Measurements from ENCODE around the gene VENTX.

The VENTX gene

DNA sequence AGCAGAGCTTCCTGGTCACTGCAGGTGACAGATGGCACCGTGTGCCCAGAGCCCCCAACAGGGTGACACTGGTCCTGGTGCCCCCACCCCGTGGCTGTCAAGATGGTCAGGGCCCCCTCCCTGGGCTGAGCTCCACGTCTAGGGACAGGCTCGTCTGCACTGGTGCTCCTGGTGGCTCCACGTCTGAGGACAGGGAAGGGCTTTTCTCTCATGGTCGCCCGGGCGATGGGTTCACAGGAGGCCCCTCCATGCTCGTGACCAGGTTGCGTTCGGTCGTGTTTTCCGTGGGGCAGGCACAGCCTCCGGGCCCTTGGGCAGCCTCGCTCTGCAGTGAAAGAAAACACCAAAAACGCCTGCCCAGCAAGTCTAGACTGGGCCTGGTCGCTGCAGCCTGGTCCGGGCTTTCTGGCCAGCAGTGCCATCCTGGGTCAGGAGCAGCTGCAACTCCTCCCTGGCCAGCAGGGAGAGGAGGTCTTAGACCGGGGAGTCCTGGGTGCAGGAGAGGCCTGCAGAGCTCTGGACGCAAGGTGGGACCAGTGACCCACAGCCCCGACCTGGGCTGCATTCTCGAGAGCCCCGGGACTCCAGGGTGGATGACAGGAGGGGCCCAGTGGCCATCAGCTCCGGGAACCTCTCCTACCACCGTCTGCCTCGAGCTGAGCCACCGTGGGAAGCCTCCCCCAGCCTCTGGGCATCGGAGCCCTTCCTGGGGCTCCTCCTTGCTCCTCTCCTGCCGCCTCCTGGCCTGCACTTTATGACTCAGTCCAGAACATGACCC lies 35.5 kb upstream of the VENTX start:
- no peak for DNase-seq (ENCODE audit: low spot score)

GRCh38 chr10:133202778-133203651 lies 34.6 kb upstream of the VENTX start:
- DNase-seq (ENCODE audit: low spot score), result no peak

- DNase-seq (ENCODE audit: low spot score), result no peak
Measured at GRCh38 chr10:133203652-133204195, 33.9 kb upstream of the VENTX start.

DNA sequence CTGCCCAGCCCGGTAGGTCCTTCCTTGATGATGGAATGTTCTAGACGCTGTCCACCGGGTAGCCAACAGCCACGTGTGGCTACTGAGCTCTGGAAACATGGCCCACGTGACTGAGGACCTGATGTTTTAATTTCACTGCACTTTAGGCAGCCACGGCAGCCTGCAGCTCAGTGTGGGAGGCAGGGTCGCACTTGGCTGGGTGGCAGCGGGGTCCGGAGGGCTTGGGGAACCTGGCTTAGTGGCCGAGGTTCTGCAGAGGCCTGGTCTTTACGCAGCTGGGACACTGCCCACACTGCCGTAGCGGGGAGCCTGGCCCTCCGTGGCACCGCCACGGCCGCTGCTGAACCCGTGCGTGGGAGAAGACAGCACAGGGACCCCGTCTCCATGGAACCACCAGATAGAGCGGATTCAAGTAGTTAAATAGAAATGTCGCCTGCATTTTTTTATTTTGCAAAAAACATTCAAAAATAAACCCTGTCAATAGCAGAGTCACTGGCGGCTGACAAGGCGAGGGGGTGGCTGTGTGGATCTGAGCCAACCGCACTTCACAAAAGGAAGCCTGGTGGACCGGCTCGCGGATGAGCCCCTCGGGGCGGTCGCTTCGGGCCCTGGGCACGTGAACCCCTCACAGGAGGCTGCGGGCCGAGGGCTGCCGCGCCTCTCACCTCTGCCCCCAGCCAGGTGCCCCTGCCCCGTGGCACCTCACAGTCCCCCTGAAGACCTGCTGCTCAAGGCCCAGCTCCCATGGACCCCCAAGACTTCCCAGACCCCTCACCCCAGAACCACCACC lies 33.2 kb upstream of the VENTX start:
- no peak for DNase-seq (ENCODE audit: low spot score)

- no peak for DNase-seq (ENCODE audit: low spot score)
Measured at GRCh38 chr10:133205146-133205545, 32.5 kb upstream of the VENTX start.

- no peak for DNase-seq (ENCODE audit: low spot score)
Measured at GRCh38 chr10:133206356-133207040, 31.2 kb upstream of the VENTX start.

- DNase-seq (ENCODE audit: low spot score), result no peak
Measured at GRCh38 chr10:133207041-133207600, 30.5 kb upstream of the VENTX start.

DNA sequence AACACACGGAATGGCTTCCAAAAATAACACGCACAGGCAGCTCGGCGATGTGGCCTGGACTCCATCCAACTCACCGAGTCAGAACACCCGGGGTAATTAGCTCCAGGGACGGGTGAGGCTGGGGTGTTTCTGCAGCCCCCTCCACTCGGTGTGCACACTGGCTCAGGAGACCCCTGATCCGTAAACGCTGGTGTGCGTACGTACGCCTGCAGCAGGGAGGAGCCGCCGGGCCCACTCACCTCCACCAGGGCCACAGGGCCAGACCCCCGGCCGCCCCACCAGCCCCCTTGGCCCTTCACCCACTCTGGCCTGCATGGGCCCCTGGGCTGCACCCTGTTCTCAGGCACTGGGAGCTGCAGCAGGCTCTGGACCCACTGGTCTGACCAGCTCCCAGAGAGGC lies 30.0 kb upstream of the VENTX start:
- no peak for DNase-seq (ENCODE audit: low spot score)

- no peak for DNase-seq (ENCODE audit: low spot score)
Measured at GRCh38 chr10:133208466-133208865, 29.2 kb upstream of the VENTX start.

GRCh38 chr10:133209117-133209516 lies 28.5 kb upstream of the VENTX start:
- DNase-seq (ENCODE audit: low spot score), result no peak

GRCh38 chr10:133209641-133210040 lies 28.0 kb upstream of the VENTX start:
- no peak for DNase-seq (ENCODE audit: low spot score)

GRCh38 chr10:133210398-133211140 lies 27.1 kb upstream of the VENTX start:
- DNase-seq (ENCODE audit: low spot score), result no peak

GRCh38 chr10:133211141-133211830 lies 26.4 kb upstream of the VENTX start:
- DNase-seq (ENCODE audit: low spot score), result no peak

GRCh38 chr10:133211959-133212852 lies 25.4 kb upstream of the VENTX start:
- DNase-seq (ENCODE audit: low spot score), result no peak

GRCh38 chr10:133212853-133213494 lies 24.7 kb upstream of the VENTX start:
- no peak for DNase-seq (ENCODE audit: low spot score)

GRCh38 chr10:133213641-133214467 lies 23.8 kb upstream of the VENTX start:
- no peak for DNase-seq (ENCODE audit: low spot score)
